Measurements from ENCODE around the gene POLE3.
A peak's percentile ranks its signal among the peaks of the same experiment; 100 is the strongest.
"Not testable (repeated sequence)": the region's sequence is repeated elsewhere in the genome, so short reads cannot be mapped to it uniquely, and the experiment has no call there.

Gene POLE3

DNA sequence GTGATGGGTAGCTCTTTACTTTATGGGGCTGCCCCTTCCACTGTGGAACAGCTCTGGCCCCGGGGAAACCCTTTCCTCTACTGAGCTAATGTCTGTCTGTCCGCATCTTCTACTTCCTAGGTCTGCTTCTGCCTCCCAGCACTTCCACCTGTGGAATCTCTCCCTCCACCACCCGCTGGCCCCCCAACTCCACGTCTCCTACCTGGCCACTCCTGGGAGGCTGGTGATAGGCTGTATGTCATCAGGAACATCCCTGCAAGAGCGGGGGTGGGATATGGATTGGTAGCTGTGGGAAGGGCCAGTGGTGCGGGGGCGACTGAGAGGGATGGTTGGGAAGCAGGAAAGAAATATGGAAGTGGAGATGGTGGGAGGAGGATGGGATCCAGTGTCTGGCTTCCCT lies 18.6 kb downstream of the POLE3 start:
- TF ChIP-seq ZNF274 (IDR thresholded peaks at IDR 0.05; ENCODE audit: low read depth, low read length): no peak
- H3K4me3 ChIP-seq (ENCODE audit: low read length): no peak overlapping the region

DNA sequence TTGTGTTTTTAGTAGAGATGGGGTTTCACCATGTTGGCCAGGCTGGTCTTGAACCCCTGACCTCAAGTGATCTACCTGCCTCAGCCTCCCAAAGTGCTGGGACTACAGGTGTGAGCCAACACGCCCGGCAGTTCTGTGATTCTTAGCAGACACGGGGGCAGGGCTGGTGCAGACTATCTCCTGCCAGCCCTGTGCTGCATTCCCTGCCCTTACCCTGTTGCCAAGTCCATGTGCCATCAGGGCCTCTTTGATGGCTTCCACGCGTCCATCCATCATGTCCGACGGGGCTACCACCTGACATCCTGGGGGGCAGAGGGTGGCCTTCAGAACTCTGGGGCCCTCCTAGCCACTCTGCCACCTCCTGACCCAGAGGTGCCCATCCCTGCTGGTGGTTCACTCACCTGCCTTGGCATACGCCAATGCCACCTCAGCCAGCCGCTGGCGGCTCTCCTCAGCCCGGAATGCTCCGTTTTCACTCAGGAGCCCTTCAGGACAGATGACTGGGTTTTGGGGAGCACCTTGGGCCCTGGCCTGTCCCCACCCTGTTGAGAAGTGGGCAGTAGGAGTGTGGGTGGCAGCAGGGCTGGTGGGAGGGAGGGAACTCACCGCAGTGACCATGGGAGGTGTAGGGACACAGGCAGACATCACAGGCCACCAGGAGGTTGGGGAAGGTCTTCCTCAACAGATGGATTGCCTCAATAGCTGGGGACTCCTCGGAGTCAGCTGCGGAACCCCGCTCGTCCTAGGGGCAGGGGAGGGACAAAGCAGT lies 20.1 kb downstream of the POLE3 start:
- H3K4me3 ChIP-seq (ENCODE audit: low read length): no peak overlapping the region
- TF ChIP-seq ZNF274 (IDR thresholded peaks at IDR 0.05; ENCODE audit: low read depth, low read length): no peak

DNA sequence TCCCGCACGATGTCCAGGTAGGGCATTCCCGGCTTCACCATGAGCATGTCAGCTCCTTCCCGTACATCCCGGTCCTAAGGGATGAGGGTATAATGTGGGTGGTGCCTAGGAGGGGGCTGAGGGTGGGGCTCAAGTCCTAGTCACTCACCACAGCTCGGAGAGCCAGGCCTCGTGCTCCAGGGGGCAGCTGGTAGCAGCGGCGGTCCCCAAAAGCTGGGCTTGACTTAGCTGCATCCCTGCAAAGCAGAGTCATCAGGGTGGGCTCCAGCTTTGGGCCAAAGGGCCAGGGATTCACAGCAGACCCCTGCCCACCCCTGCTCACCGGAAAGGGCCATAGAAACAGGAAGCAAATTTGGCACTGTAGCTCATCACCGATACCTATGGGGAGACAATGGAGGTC lies 21.0 kb downstream of the POLE3 start:
- TF ChIP-seq ZNF274 (IDR thresholded peaks at IDR 0.05; ENCODE audit: low read depth, low read length): no peak

DNA sequence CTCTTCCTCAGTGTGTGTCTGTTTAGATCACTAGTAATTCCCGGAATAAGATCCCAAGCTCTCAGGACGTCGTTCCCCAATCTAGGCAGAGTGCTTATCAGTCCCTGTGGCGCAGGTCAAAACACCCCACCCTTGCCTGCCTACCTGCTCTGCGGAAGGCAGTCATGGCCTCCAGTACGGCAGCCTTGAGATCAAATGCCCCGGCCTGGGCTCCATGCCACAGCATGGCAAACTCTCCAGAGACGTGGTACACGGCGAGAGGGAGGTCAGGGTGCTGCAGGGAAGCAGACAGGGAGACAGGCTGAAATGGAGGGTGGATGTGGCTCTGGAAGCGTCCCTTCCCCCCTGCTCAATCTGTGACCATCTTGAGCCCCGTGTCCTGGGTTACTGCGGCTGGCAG lies 21.6 kb downstream of the POLE3 start:
- no peak for TF ChIP-seq ZNF274 (IDR thresholded peaks at IDR 0.05; ENCODE audit: low read depth, low read length)
- no peak overlapping the region for H3K4me3 ChIP-seq (ENCODE audit: low read length)

More for the DNA sequence above, 21.0 kb downstream of the POLE3 start:
- no peak overlapping the region for H3K4me3 ChIP-seq (ENCODE audit: low read length)

DNA sequence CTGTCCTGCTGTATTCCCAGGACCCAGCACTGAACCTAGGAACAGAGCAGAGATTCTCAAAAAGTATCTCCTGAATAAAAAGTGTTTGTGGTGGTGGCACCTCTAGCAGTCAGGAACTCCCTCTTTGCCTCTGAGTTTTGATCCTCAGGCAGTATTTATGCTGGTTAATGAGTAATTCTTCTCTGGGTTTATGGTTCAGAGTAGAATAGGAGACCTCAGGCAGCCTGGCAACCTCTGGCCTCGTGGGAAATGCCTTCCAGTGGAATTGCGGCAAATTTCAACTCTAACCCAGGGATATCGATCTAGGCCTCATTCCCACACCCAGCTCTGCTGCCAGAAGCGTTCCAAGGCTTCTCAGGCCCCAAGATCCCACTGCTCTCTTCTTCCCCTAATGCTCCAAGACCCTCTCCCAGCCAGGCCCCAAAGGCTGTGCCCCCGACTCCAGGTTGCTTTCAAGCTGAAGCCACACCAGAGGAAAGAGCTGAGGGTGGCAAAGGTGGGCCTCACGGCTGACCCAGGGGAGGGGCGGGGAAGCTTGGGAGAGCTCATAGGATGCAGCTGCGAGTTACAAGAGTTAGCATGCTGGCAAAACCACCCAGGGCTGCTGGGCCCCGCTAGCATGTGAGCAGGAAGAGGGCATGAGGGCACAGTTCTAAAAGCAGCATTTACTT lies 22.8 kb downstream of the POLE3 start:
- no peak overlapping the region for H3K4me3 ChIP-seq (ENCODE audit: low read length)
- TF ChIP-seq ZNF274 (IDR thresholded peaks at IDR 0.05; ENCODE audit: low read depth, low read length): no peak

DNA sequence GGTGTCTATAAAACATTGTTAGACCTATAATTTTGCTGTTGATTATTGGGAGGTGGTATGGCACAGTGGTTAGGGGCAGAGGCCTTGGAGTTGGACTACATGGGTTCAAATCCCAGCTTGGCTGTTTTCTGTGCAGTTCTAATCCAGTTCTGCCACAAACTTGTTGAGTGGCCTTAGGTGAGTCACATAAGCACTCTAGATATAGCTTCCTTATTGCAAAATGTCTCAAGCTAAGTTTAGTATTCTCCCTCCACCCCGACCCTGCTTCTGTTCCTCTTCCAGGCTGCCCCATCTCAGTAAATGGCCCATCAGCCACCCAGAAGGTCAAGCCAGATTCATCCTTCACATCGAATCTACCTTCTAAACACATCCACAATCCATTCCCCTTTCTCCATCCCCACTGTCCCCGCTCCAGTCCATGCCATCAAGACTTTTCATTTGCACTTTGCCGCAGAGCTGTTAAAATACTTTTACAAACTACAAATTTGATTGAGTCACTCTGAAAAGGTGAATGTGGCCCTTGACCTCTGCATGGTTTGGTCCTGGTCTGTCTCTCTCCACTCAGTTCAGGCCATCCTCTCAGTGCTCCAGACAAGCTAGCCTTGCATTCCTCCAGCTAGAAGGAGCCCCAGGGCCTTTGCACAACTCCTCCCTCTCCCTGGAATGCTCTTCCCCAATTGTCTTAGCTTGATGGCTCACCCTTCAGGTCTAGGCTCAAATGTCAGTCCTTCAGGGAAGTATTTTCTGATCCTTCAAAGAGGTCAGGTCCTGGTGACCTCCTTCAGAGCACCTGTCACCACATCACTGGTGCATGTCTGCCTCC lies 23.7 kb downstream of the POLE3 start:
- TF ChIP-seq ZNF274 (IDR thresholded peaks at IDR 0.05; ENCODE audit: low read depth, low read length): no peak
- H3K4me3 ChIP-seq (ENCODE audit: low read length): no peak overlapping the region

DNA sequence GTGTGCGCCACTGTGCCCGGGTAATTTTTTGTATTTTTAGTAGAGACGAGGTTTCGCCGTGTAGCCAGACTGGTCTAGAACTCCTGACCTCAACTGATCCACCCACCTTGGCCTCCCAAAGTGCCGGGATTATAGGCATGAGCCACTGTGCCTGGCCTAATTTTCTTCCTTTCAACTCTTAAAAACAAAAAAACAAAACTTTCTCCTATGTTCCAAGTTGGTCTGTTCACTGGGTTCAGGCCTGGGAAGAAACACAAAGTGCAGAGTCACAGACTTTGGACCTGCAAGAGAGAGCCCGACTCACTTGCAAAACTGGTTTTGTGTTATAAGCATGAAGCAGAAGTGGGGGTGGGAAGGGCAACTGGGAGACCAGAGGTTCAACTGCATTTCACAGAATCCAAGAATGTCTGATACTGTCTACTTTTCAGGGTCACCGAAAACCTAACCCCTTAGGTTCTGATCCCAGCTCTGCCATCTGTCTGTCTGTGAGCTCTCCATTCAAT lies 28.5 kb downstream of the POLE3 start:
- H3K4me3 ChIP-seq (ENCODE audit: low read length): no peak overlapping the region
- TF ChIP-seq ZNF274 (IDR thresholded peaks at IDR 0.05; ENCODE audit: low read depth, low read length): no peak

DNA sequence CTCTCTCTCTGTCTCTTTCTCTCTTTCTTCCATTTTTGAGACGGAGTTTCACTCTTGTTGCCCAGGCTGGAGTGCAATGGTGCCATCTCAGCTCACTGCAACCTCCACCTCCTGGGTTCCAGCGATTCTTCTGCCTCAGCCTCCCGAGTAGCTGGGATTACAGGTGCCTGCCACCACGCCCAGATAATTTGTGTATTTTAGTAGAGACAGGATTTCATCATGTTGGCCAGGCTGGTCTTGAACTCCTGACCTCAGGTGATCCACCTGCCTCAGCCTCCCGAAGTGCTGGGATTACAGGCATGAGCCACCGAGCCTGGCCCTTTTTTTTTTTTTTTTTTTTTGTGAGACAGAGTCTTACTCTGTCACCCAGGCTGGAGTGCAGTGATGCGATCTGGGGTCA lies 29.0 kb downstream of the POLE3 start:
- not testable (repeated sequence) for H3K4me3 ChIP-seq (ENCODE audit: low read length)

DNA sequence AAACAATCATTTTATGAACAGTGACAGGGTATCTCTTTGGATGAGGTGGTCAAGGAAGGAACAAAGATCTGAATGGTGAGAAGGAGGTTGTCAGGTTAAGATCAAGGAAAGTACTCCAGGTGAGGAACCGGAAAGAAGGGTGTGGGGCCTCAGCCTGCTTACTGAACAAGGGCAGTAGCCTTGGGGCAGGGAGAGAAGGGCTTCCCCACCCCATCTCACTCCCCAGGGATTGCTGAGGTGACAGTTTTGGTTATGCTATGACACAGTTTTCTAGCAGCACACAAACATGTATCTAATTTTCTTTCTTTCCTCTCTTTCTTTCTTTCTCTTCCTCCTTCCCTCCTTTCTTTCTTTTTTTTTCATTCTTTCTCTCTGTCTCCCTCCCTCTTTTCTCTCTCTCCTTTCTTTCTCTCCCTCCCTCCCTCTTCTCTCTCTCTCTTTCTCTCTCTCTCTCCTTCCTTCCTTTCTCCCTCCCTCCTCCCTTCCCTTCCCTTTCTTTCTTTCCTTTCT lies 29.6 kb downstream of the POLE3 start:
- no peak overlapping the region for H3K4me3 ChIP-seq (ENCODE audit: low read length)
- no peak for TF ChIP-seq ZNF274 (IDR thresholded peaks at IDR 0.05; ENCODE audit: low read depth, low read length)

DNA sequence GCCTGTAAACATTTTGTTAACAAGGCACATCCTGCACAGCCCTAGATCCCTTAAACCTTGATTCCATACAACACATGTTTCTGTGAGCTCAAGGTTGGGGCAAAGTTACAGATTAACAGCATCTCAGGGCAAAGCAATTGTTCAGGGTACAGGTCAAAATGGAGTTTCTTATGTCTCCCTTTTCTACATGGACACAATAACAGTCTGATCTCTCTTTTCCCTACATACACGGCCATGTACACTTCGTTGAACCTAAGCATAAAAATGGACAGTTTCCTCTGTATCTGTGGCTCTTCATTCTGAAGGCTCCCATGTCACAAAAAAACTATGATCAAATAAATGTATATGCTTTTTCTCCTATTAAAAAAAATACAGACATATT lies 30.7 kb downstream of the POLE3 start:
- H3K4me3 ChIP-seq (ENCODE audit: low read length): not testable (repeated sequence)

DNA sequence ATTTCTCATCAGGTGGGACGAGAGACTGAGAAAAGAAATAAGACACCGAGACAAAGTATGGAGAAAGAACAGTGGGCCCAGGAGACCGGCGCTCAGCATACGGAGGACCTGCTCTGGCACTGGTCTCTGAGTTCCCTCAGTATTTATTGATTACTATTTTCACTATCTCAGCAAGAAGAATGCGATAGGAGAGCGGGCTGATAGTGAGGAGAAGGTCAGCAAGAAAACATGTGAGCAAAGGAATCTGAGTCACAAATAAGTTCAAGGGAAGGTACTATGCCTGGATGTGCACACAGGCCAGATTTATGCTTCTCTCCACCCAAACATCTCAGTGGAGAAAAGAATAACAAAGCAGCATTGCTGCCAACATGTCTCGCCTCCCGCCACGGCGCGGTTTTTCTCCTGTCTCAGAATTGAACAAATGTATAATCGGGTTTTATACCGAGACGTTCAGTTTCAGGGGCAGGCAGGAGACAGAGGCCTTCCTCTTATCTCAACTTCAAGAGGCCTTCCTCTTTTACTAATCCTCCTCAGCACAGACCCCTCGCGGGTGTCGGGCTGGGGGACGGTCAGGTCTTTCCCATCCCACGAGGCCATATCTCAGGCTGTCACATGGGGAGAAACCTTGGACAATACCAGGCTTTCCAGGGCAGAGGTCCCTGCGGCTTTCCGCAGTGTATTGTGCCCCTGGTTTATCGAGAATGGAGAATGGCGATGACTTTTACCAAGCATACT lies 31.2 kb downstream of the POLE3 start:
- H3K4me3 ChIP-seq (ENCODE audit: low read length): not testable (repeated sequence)

DNA sequence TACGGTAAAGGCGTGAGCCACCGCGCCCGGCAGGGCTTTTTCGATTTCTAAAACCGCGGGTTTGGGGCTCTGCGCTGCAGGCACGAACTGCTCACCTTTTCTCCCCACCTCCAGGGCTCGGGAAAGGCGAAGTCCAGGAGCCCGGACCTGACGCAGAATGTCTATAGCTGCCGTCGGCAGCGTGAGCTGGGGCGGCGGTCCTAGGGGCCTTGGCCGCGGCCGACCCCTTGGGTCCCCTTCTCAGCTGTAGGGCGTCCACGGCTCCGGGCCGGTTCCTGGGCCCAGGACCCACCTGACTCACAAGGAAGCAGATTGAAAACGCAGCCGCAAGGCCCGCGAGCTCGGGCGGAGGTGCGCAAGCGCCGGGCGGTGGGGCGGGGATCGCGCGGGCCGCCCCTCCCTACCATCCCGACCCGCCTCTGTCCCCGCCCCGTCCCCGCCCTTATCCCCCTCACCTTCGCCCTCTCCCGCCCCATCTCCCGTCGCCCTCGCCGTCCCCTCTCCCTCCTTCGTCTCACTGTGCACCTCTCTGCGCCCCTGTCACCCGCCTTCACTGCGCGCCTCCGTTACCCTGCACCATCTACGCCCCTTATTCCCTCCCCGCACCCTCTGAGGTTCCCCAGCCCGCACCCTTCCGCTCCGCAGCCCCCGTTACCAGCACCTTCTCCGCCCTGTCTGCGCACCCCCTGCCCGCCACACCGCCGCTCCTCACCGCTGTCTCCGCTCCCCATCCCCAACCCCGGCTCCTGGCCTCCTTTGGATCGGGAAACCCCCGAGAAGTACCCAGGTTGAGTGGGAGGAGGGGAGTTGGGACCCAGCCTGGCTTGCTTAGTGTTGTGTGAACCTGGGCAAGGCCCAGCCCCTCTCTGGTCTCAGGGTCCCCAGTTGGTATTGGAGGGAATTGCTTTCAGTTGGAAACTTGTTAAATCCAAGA lies 33.6 kb downstream of the POLE3 start, which contains the start of gene HDHD3:
TSS of gene HDHD3 (minus strand) at position 353 of the 934 bp plus-strand sequence. CDS start 2,632 bp downstream, outside the sequence.
- peak within 1 kb of the TSS; percentile 97 for H3K4me3 ChIP-seq (ENCODE audit: low read length)
- no peak for TF ChIP-seq ZNF274 (IDR thresholded peaks at IDR 0.05; ENCODE audit: low read depth, low read length)
